Measurements from ENCODE around the gene GPR183.
A peak's percentile ranks its signal among the peaks of the same experiment; 100 is the strongest.

GPR183 gene

DNA sequence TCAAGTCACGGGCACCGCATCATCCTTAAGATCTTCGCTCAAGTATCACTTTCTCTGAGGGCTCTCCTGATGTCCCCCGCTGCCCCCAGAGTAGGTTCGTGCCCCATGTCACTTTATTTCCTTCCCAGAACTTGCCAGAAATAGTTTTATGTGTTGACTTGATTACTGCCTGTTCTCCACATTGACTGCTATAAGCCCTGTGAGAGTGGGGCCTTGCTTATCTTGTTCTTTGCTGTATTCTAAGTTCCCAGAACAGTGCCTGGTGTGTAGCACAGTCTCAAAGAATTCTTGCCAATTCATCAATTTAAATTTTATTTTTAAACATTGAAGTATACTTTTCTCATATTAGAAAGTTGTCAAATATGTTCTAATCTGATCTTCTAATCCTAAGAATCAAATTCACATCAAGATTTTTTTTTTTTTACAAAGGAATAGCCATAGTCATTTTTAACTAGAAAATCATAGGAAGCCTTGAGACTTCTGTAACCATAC is 32.1 kb upstream of the GPR183 start:
- DNase-seq: no peak

DNA sequence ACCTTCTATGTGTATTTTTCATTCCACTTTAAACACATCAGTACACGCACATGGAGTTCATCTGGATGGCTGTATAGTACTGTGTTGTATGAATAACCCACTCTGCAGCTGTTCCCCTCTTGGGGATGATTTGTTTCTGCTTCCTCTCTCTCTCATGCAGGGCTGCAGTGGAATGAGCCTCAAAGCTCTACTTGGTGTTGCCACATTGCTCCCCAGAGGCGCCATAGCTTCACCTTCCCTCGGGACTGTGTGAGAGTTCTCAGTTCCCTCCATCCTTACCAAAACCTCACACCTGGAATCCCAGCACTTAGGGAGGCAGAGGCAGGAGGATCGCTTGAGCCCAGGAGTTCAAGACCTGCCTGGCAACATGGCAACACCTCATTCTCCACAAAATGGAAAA is 28.4 kb upstream of the GPR183 start:
- DNase-seq: no peak

DNA sequence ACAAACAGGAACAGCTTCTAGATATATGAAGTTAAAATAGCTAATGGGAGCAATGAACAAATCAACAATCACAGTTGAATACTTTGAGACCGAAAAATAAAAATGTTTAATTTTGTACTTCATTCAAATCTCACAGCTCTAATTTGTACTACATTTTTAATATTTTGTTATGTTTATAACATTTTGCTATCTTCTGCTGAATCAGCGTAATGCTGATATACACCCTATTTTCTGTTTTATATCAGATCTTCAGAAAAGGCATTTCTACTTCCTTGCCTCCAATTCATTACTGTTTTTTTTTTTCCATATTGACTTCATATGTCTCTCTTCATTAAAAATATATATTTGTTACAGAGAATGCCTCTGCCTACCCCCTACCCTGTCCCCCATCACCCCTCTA is 27.9 kb upstream of the GPR183 start:
- no peak for DNase-seq

- DNase-seq: no peak
These were observed 27.0 kb upstream of the GPR183 start for GRCh38 chr13:99334221-99334620.

DNA sequence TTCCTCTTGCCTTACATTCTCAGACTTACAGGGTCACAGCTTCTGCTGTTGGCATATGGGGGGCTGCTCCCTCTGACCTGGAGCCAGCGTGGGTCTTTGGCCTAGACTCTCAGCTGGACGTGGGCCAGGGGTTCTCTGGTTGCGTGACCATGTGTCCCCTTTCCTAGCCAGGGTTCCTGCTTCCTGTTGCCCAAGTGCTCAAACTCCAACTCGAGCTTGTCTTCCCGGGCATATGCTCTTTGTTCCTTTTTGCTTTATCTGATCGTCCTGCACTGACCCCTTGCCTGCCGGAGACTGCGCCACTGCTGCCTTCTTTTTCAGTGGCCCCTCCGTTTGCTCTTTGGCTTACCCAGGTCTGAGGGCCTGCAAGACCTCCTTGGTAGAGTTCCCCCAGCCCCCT is 25.3 kb upstream of the GPR183 start:
- DNase-seq: no peak

- no peak for DNase-seq
These were observed 24.7 kb upstream of the GPR183 start for GRCh38 chr13:99331881-99332293.

DNA sequence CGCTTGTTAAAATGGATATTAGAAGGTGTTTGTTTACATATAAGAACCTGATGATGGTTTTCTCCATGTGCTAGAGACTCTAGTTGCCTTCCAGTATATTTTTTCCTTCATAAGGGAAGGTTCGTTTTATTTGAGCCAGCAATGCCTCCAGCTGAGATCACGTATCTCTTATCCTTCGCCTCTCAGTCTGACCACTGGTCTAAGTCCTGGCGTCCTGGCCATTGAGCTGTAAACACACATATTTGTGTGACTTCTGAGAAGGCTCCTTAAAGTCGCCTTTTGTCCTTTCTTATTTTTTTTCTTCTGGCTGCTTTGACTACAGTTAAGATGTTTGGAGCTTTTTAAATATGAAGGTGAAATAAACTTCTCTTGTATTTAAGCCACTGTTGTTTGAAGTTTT is 23.7 kb upstream of the GPR183 start:
- DNase-seq: no peak

DNA sequence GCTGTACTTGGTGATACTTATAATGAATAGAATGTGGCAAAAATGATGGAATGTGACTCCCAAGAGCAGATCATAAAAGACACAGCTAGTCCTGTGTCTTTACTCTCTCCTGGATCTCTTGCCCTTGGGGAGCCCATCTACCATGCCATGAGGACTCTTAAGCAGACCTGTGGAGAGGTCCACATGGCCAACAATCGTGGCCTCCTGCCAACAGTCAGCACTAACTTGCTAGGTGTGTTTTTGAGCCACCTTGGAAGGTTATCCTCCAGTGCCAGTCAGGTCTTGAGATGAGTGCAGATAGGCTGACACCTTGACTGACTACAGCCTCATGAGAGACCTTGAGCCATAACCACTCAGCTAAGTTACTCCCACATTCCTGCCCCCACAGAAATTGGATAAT is 22.3 kb upstream of the GPR183 start:
- DNase-seq: no peak

DNA sequence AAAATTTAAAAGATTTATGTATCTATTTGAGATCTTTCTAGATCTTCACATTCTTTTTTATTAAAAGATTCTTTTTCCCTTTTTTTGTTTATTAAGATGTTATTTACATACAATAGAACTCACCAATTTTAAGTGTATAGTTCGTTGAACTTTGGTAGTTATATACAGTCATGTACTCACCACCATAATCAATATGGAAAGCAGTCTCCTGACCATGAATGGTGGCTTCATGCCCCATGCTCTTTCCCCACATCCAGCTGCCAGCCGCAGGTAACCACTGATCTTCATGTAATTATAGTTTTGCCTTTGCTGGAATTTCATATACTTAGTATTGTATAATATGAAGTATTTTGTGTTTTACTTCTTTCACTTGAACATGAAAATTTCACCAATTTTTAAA is 20.6 kb upstream of the GPR183 start:
- no peak for DNase-seq

- no peak for DNase-seq
These were observed 19.9 kb upstream of the GPR183 start for GRCh38 chr13:99327126-99327525.

- no peak for DNase-seq
These were observed 18.8 kb upstream of the GPR183 start for GRCh38 chr13:99326012-99326411.

DNA sequence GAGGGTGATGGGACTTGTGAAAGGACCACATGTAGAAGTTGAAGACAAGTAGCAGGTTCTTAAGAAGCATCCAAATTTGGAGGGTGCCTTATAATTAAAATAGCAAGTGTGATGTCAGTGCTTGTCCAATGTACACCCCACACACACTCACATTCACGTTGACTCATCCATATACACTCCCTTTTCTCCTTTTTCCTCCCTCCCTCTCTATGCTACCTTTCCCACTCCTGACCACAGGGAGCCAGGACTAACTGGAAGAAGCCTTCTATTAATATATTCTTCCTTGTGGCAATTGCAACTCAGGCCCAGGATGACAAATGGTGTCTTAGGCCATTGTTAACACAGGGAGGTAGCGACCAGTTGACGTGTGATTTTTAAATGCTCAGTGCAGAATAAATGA is 16.3 kb upstream of the GPR183 start:
- no peak for DNase-seq

GRCh38 chr13:99322297-99323103 is 15.3 kb upstream of the GPR183 start:
- DNase-seq: peak; percentile 65

DNA sequence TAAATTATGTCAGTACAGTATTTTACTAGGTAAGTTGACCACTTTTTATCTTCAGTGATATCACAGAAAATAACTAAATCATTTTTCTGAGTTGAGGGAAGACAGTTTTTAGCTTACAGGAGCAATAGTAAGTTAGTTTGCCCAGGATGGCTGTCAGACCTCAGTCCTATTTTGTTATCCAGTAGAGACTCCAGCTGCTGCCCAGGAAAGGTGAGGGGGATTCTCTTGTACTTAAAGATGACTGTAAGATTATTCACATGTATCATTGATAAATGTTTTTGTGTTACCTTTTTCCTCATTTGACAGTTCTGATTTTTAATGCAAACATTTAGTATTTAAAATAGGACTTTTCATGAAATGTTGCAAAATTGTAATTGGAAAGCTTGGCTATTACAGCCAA is 14.5 kb upstream of the GPR183 start:
- DNase-seq: no peak

DNA sequence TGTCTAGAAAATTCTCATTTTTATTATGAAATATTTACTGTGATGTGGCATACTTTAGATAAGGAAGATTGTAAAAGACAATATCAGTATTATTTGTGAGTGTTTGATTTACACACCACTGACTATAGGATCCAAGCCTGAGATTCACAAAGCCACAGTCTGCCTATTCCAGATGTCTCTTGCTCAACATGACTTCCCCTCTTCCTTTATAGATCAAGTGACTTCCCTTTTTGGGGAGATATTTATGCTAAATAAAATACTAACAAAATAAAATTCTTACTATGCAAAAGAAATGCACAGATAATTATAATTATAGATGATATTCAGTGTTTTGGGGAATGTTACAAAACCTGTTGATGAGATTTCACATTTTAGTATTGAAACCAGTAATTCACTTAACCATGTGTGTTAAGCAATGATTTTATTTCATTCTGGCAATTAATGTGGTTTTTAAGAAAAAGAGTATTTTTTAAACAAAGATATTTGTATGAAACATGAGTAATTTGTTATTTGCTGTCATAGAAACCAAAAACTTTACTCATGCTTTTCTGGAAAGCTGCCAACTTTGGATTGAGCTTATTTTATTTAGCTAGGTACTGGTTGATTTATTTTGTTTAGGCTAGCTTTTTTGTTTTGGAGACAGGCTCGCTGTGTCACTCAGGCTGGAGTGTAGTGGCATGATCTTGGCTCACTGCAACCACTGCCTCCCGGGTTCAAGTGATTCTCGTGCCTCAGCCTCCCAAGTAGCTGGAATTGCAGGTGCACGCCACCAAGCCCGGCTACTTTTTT is 13.7 kb upstream of the GPR183 start:
- peak; percentile 85 for DNase-seq

- no peak for DNase-seq
These were observed 9.6 kb upstream of the GPR183 start for GRCh38 chr13:99316657-99317256.

GRCh38 chr13:99316224-99316623 is 9.0 kb upstream of the GPR183 start:
- no peak for DNase-seq

DNA sequence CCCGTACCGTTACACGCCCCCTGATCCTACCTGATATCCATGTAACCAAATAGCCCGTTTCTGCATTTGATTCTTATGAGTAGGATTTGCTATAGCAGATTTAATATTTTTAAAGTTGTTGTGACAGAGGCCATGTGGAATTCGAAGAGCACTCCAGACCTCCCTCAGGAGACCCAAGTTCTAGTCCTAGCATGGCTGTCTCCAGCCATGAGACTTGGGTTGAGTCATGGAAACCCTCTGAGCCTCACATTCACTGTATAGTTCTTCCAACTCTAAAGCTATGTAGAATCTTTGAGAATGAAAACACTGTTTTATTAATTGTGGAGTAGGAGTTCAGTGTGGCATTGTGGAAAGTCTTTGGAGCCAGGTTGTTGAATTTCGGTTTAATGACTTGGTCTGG is 8.0 kb upstream of the GPR183 start:
- no peak for DNase-seq

DNA sequence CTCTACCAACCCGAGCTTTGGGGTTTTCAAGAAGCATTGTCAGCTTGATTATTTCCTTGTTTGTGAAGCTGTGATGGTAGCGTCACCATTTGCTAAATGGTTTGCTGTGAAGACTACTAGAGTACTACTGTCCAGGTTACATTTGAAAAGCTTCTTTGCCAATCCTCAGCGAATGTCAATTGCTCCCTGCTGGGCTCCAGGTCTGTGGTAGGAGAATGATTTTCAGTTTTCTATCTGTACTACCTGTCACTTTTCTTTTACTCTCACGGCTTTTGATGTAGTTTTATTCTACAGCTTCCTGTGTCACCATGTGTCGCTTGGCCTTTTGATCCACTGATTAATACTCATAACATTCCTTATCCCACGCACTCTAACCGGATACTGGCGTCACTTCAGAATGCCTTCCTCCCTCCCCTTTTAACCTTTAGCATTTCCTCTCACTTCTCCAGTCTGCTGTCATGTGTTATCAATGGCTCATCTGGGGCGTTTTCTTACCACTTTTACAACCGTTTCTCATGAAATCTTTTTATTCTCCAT is 7.5 kb upstream of the GPR183 start:
- DNase-seq: peak; percentile 83

- DNase-seq: no peak
These were observed 6.7 kb upstream of the GPR183 start for GRCh38 chr13:99313941-99314340.

DNA sequence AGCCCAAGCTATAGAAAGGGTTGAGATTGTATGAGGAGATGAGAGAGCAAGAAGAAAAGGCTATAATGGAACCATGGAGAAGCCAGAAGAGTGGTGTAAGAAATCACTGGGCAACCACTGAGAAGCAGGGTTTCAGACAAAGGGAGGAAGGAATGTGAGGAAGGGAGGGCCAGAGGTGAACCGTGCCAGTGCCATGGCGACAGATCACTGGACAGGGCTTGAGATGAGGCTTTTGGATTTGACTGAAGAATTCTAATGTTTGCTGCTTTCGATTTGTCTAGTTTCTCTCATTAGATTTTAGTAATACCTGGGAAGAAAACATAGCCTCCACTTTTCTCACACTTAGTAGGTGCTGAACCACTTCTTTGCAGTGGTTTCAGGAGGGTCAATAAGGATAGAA is 6.3 kb upstream of the GPR183 start:
- no peak for DNase-seq

DNA sequence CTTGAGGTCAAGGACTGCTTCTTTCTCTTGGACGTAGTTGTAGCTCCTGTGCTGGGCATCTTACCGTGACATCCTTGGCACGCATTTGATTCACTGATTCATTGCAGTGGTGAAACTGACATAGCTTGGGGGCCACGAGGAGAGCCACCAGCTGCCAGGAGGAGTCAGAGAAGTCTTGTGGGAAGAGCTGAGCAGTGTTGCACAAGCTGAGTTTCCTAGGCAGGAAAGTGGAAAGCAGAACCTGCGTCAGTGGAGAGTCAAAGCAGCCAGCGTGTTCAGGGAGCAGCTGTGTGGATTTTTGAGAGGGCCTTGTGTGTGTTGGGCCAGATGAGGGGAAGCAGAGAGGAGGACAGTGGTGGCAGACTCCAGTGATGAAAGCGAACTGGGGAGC is 5.3 kb upstream of the GPR183 start:
- no peak for DNase-seq

DNA sequence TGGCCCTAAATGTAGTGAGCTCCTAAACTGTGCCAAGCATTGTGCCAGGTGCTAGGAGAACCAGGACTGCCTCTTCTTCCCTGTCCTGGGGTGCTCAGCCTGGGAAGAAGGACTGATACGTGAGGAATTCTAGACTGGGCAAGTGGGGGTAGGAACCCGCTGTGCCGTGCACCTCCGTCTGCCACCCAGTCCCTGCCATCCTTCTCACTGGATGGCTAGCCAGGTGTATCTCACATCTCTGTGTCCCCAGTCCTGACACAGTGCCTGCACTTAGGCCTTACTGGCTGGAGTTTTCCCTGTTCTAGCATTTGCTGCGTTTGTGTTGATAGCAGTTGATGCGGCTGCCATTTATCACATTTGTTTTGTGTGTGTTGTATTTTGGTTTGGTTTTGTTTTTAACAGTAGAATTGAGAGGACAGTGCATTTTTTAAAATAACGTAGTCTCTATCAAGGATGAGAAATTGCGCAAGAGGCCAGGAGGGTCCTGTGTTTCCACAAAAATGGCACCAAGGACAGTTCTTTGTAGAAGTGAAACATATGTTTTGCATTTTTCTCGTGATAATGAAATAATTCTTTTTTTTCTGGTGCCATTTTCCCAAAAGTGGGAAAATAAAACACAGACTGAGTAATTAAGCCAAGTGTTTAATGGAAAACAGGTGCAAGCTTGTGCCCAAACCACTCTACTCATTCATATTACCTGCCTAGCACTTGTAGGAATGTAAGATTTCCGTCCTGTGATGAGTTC is 4.7 kb upstream of the GPR183 start:
- no peak for DNase-seq

Measured in CD4-positive, alpha-beta T cell treated with Interleukin-21 for 1 hour (primary cell).